HG03575 (cell line): ENCODE measurements around the gene PCCA.

Experiments
- ATAC-seq: cut with Tn5 transposase; IDR thresholded peaks from one replicate; pipeline ENCODE4 v1.9.1; 2021; ENCODE audit not compliant: unreplicated experiment, insufficient number of reproducible peaks, low FRiP score; ENCODE audit errors: extremely low read depth

PCCA gene

DNA sequence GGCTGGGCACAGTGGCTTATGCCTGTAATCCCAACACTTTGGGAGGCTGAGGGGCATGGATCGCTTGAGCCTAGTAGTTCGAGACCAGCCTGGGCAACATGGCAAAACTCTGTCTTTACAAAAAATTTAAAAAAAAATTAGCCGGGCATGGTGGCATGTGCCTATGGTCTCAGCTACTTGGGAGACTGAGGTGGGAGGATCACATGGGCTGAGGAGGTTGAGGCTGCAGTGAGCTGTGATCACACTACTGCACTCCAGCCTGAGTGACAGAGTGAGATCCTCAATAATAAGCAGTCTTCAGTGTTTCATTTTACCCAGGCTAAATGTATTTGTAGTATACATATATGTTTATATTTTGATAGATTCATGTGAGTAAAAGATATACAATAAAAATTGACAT is 414.7 kb downstream of the PCCA start:
- no peak for ATAC-seq

DNA sequence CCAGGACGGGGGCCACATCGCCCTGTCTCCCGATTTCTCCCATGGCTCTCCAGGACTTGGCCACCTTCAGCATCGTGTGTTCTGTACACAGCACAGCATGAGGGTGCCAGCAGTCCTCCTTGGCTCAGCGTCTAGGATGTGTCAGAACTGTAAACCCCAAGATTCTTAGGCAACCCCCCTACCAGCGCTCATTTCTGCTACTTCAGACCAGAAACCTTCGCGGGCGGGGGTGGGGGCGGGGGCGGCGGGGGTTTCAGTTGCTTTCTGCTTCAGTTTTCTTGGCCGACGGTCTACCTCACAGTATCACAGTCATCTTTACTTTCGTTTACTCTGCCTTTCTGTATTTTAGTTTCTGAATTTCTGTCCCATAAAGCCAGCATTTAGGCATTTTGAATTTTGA is 417.3 kb downstream of the PCCA start:
- no peak for ATAC-seq

DNA sequence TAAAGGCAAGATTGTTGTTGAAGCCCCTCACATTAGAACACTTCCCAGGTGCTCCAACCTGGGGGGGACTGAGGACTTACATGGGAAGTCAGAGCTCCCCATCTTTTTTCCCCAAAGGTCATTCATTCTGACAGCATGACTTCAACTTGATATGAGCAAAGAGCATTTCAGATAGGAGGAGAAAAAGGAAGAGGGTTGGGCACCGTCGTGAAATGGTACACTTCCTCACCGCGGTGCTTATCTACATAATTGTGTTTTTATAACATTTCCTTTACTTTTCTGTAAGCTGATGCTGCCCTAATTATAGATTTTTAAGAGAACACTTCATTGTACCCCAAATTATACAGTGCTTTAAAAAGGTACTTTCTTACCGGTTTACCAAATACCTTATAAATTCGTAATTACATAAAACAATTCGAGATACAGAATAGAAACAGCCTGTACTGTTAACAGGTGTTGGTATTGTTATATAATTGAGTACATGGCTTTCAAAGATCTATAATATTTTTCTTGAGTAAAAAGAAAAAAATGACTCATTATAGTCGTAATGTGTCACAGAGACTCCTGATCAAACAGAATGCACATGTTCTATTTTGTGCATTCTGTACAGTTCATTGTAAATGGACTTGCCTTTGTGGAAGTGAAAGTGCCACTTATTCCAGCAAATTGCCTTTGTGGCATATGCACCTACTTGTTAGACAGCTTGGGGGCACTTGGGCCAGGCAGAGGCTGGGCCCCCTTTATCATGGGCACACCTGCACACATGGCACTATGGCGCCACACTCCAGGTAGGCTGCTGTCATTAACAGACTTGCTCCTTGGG is 417.9 kb downstream of the PCCA start:
- ATAC-seq = no peak

DNA sequence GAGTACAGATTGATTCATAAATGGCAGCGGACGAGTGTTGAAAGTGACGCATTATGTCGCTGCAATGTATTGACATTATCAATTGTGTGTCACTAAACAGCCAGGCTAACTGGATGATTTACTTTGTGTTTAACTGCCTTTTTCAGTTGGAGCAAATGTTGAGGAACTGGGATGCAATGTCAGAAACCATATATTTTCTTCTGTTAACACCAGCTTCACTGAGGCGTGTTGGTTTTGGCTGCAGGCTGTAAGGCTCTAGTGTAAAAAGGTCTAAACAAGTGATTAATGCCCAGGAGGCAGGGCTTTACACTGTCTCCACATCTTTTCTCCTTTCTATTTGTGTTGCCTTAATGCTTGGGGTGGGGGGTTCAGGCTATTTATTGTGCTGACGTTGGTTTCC is 419.6 kb downstream of the PCCA start:
- no peak for ATAC-seq

DNA sequence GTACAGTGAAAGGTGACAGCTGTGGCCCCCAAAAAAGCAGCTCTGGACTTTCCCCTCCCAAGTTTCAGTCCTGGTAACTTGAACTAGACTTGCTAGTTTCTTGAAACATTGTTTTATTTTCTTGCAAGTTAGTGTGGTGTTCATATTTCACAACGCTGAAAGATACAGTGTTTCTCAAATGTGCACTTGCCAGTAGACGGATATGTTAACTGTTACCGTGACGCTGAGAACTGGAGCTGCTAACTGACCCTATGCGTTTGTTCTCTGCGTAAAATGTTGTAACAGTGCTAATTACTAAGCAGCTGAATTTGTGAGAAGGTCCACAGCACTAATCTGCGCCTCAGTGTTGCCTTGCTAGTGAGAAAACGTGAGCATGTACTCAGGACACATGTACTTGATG is 420.1 kb downstream of the PCCA start:
- no peak for ATAC-seq

DNA sequence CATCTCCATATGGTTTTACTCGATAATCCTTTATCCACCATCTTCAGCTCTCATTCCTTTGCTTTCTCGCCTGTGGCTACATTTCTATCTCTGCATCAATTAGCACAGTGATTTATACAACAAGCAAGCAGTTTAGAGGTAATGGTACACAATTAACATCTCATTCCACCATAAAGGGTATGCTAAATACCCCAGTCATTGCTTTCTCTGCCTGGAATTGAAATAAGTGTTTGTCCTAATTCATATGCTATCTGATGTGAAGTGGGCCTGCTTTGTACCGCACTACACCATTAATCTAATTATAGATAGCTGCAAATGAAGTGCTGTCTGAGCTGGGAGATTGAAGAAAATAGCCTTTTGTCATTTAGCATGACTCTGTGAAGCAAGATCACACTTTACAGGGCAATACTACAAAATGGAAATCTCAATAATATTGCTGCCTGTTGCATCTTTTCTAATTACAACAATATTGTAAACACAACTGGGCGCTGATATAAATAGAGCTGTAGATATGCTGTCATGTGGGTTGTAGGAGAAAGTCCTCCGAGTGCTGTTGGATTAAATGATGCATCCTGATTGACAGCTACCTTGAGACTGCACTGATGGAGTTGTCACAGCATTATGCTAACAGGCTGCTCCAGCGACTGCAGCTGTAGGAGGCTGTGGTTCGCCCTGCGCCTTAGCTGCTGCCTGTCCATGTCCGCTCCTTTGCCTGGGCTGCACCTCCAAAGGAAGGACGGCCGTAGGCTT is 421.5 kb downstream of the PCCA start:
- no peak for ATAC-seq

DNA sequence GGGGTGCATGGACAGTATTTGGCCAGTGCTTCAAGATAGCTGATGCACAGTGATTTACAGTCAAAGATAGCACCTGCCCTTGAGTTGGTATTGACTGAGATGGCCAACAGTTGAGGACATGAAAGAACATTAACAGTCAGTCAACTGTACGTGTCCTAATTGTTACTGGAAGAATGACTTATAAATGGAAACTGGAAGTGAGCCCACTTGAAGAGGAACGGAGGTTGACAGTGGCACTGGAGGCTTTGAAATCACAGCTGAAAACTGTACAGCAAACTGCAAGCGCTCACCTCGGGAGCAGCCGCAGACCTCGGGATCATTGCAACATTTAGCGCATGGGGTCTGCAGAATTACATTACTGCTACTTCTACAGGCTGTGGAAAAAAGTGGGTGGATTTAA is 422.6 kb downstream of the PCCA start:
- ATAC-seq = no peak

DNA sequence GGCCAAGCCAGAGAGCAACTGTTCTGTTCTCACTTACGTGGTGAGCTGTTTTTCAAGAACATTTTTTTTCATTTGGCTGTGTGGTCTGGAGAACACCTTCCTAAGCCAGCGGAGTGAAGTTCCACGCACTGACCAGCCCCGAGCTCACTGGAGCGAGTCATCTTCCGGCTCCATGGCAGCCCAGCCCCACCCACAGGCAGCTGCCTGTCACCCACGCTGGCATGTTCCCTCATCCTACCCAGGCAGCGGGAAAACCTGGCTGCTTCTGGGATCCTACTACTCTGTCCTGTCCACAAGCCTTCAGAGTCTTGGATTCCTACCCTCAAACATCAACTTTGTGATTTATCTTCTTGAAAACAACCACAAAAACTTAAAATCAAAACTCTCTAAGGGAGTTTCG is 423.5 kb downstream of the PCCA start:
- ATAC-seq = no peak

DNA sequence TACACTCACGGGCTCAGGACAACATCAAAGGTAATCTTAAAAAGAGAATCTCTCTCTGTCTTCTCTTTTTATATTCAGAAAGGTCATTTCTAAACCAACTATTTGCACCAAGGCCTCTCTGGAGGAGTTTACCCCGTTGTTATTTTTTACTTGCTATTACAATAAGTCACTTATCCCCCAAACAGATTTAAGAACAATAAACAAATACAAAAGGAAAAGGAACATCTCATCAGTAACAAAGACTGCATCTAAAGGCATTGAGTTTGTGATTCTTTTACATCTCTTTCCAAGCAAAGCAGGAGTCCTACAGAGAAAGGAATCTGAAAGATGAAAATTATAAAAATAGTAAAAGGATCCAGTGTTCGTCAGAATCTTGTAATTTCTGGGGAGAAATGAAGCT is 424.3 kb downstream of the PCCA start:
- no peak for ATAC-seq

DNA sequence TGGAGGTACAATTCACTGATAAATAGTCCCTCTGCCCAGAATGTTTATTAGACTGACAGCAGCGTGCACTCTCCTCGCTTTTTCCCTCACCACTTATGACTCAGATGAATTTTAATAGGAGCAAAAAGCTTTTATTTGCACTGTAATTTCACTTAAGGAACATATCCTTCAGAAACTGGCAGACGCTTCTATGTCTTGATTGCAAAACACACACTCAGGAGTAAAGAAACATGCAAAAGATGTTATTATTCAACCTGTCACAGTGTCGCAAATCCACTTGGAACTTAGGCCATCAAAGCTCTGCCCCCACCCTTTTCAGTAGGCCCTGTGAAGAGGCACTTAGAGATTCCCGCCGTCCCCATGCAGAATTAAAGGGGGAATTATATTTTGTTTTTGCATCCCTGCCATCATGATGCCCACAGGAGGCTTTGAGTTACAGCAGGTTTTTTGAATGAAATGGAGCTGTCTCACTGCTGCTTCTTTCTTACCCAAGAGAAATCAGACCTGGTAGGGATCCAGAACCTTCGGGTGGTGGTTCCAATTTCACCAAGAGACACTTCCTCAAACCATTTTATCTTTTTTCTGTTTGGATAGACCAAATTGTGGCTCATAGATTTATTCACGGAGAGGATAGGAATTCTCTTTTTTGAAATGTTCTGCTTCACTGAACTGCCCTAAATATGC is 425.2 kb downstream of the PCCA start:
- no peak for ATAC-seq

DNA sequence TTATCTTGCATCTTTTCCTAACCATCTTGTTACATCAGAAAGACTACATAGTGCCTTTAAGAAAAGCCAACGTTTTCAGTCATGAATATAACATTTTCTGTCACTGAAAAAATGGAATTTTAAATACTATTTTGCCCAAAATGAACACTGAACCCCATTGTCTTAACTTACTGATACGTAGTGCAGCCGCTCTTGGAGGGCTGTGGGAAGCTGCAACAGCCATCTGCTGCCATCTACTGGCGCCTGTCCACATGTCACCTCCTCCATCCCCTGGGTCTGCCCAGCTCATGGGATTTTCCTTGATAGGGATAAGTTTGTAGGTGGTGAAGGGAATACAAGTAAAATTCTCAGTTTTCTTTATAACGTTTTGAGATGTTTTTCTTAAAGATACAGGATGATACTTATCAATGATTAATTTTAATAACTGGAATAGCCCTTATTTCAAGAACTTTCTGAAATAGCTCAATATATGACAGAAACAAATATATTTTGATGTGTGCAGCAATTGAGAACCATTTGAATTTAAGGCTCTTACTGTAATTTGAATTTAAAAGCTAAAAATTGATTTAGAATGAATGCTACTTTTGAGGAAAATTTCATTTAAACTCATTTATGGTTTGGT is 426.0 kb downstream of the PCCA start:
- peak; percentile 54 for ATAC-seq

DNA sequence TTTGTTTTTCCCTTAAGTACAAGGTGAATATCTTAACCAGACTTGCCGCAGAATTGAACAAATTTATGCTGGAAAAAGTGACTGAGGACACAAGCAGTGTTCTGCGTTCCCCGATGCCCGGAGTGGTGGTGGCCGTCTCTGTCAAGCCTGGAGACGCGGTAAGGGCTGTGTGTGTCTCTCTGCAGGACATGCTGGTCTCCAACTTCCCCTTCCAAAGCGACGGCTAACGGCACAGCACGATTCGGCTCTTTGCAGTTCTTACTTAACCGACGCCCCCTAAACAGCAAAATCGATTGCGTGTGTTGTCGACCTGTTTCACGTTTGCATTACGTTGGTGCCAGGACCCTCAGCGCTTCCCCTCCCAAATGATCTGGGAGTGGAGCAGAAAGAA is 426.5 kb downstream of the PCCA start:
- no peak for ATAC-seq

DNA sequence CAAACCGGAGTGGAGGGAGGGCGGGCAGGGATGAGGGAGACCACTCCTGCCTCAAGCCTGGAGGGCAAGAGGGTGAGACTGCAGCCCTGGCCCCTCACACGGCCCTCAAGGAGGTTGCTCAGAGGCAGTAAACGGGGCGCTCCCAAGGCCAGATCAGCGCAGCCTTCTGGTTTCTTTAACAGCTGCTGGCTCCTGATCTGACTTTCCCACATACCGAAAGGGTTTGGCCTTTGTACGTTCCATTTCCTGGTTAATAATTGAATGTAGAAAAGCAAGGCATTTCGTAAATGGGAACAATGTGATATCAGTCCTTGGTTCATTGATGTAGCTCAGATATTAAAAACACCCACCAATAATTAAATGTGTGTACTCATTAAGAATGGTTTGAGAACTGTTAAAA is 428.2 kb downstream of the PCCA start:
- no peak for ATAC-seq

DNA sequence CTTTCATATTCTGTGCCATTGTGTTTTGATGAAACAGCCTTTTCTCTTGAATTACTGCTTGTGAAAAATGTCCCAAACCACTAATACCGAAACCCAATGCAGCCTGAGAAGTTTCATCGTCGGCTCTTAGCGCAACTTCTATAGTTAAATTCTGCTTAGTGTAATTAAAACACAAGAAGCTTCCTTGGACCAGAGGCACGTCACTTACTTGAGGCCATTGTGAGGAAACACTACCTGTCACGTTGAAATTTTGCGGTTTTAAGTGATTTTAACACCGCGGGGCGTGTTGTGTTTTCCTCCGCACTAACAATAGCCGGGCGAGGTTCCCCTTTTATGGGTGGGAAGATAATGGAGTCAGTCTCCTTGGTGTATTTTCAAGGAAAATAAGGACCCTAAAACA is 428.8 kb downstream of the PCCA start:
- no peak for ATAC-seq

DNA sequence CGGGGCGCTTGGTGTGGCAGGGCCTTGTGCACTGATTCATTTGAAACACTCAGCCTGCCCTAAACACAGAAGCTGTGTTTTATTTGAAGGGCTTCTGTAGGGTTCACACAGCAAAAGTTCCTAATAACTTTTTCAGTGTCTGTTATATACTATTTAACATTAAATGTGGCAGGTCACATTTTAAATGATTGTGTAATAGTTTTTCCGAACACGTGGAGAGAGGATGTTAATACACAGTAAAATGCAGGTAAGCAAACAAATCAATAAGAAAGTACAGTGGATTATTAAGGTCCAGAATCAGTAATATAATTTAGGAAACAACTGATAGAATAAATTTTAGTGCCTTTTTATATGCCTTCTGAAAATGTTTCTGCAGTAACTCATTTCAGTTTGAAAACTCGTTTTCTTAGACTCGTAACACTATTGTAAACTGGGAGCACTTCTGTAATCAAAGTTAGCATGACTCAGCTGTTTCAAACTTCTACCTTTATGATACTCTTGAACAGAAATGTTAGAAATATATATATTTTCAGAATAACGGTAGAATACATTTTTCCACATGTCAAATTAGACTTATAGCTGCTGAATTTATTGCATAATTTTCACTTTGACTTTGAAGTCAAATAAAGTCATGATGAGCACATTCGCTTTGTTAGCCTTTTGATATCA is 429.6 kb downstream of the PCCA start:
- no peak for ATAC-seq

DNA sequence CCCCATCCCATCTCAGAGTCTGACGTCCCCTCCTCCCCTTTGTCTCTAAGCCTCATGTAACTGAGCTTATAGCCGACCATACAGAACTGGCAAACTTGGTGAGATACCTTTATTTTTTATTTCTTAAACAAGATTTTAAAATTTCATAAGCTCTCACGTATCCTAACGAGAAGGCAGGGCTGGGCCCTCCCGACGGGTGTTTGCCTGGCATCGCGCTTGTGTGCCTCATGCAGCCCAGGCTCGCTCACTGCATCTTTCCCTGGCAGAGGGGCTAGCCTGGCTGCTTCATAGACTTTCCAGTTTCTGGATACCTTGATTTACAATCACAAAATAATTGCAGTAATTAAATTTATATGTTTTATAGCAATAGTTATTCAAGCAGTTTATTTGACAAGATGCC is 430.7 kb downstream of the PCCA start:
- ATAC-seq = no peak

DNA sequence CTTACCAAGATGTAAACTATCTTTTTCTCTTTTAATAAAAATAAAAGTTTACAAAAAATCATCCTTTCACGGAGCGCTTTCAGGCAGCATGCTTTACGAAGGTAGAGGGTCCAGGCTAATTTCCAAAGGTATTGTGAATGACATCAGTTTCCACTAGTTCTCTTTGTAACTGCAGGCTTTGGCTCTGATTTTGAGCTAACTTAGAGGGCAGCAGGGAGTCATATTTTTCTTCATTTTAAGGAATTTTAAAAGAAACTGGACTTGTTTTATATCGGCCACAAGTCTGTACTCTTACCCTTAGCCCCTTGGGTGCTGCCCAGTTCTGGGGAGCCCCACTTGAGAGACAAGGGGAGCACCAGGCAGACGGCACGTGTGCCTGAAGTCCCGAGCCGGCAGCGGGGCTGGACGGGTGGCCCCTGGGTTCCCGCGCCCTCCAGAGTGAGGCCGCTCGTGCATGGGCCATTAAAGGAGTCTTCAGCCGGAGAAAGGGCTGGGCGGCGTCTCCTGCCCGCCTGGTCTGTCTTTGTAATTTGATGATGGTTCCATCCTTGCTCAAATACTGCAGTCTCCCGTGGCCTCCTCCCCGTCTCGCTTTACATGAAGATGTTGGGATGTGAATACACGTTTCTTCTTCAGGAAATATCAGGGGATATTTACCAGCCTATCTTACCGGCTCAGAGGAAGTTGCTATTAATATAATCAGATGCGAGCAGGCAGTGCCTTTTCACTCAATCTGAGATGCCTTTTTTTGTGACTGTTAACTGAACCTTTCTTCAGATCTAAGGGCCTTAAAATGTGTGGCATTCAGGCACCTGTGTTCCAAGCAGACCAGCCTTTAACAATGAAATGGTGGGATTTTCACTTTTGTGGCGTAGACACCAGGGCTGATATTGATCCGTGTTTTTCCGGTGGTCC is 432.3 kb downstream of the PCCA start:
- ATAC-seq = no peak
